AG09309 (cell line): ENCODE measurements around the gene FAM162B.
"Not testable (repeated sequence)": the region's sequence is repeated elsewhere in the genome, so short reads cannot be mapped to it uniquely, and the experiment has no call there.

Experiments used
- DNase-seq: peaks from one replicate; pipeline ENCODE4 v3.0.0-alpha.2; 2010; ENCODE audit warnings: low read depth
- H3K4me3 ChIP-seq: 2 replicates; pipeline ENCODE4 v1.5.1; 2011; ENCODE audit warnings: mild to moderate bottlenecking, low read depth, low read length, moderate library complexity; ENCODE audit not compliant: control insufficient read depth
- CTCF ChIP-seq: IDR thresholded peaks from 2 replicates; pipeline ENCODE4 v1.5.1; 2011; ENCODE audit warnings: mild to moderate bottlenecking, low read depth, low read length, inconsistent platforms; ENCODE audit not compliant: insufficient read depth, control insufficient read depth; ENCODE audit errors: missing control alignments

Gene FAM162B

GRCh38 chr6:116763906-116764628 lies 1.5 kb downstream of the FAM162B start:
- DNase-seq: no peak
- TF ChIP-seq CTCF: no peak
- no peak overlapping the region for H3K4me3 ChIP-seq

GRCh38 chr6:116763048-116763447 lies 2.5 kb downstream of the FAM162B start:
- H3K4me3 ChIP-seq: no peak overlapping the region
- TF ChIP-seq CTCF: no peak
- DNase-seq: no peak

GRCh38 chr6:116762235-116762634 lies 3.3 kb downstream of the FAM162B start:
- H3K4me3 ChIP-seq: no peak overlapping the region
- TF ChIP-seq CTCF: no peak
- DNase-seq: no peak

GRCh38 chr6:116761779-116762178 lies 3.7 kb downstream of the FAM162B start:
- no peak overlapping the region for H3K4me3 ChIP-seq
- TF ChIP-seq CTCF: no peak
- DNase-seq: no peak

- no peak for TF ChIP-seq CTCF
- no peak for DNase-seq
- H3K4me3 ChIP-seq: no peak overlapping the region
These were observed 20.3 kb downstream of the FAM162B start for GRCh38 chr6:116745176-116745575.

- TF ChIP-seq CTCF: no peak
These were observed 23.9 kb downstream of the FAM162B start for GRCh38 chr6:116741571-116741970.

GRCh38 chr6:116740486-116740885 lies 25.0 kb downstream of the FAM162B start:
- H3K4me3 ChIP-seq, DNase-seq: not testable (repeated sequence)

More at GRCh38 chr6:116741571-116741970, 23.9 kb downstream of the FAM162B start:
- H3K4me3 ChIP-seq: no peak overlapping the region
- DNase-seq: no peak
